Measurements from ENCODE around the gene SMNDC1. TPM values are rescaled to one million over a fixed set of nuclear protein-coding genes. Genes with fewer than 3 reads are reported as not detected.

SMNDC1 gene
- 10 to 100 TPM in 2 of 6 experiments, 1 to 10 TPM in 4; 5.1 to 13.3 (median 9.1) TPM for total RNA-seq
- long read RNA-seq, partial matches to known transcripts: 0 of 2 reads
- long read RNA-seq, other reads (novel, unspliced or antisense): 2 of 2 reads

DNA sequence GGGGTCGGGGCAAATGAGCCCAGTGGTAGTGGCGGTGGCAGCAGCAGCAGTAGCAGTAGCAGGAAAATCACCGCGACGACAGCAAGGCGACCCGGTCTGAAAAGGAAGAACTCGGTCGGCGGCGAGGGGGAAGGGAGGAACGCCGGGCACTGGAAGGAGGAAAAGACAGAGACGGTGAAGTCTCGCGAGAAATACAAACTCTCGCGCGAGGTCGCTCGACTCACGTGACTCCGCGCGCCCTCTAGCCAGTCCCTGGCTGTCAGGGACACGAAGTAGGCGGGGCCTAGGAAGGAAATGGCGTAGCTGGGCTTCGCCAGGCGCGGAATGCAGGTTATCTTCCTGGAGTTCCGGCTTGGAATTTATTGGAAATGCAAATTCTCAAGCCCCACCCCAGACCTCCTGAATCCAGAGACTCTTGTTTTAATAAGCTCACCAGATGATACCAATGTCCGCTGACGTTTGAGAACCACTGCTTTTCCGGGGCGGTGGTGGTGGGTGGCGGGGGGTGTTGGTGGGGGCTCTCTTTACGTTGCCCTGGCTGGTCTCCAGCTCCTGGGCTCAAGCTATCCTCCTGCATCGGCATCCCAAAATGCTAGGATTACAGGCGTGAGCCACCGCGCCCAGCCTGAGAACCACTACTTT, at the start of gene SMNDC1:
TSS of gene SMNDC1 (minus strand) at position 141 of the 642 bp plus-strand sequence. CDS start 1,333 bp downstream, outside the sequence.
- TF ChIP-seq, protein P1, sequence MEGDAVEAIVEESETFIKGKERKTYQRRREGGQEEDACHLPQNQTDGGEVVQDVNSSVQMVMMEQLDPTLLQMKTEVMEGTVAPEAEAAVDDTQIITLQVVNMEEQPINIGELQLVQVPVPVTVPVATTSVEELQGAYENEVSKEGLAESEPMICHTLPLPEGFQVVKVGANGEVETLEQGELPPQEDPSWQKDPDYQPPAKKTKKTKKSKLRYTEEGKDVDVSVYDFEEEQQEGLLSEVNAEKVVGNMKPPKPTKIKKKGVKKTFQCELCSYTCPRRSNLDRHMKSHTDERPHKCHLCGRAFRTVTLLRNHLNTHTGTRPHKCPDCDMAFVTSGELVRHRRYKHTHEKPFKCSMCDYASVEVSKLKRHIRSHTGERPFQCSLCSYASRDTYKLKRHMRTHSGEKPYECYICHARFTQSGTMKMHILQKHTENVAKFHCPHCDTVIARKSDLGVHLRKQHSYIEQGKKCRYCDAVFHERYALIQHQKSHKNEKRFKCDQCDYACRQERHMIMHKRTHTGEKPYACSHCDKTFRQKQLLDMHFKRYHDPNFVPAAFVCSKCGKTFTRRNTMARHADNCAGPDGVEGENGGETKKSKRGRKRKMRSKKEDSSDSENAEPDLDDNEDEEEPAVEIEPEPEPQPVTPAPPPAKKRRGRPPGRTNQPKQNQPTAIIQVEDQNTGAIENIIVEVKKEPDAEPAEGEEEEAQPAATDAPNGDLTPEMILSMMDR (IDR thresholded peaks at IDR 0.05): no peak
- peak; percentile 81 for TF ChIP-seq POLR2A (IDR thresholded peaks at IDR 0.05)
- Histone ChIP-seq H3K27me3 (no peaks in the 10 kb centered on the region), H3K36me3 (peaks cover 0 to 16% (median 4%) of the 10 kb centered on the region in 4 donors), H3K4me3 (peak within 1 kb of the TSS; percentile 76 to 80 (median 79)), H3K27ac (peak within 1 kb of the TSS; percentile 86 to 90 (median 86)), H3K9me3 (no peaks in the 10 kb centered on the region), H3K4me1 (peaks cover 0 to 46% (median 20%) of the 10 kb centered on the region in 4 donors)
- ATAC-seq (peak; percentile 90 to 97 (median 95)), DNase-seq (peak; percentile 98 to 99 (median 99))
- WGBS (ENCODE audit: insufficient coverage, low coverage, low lambda C conversion rate, missing lambda C conversion rate): under 1% methylated on average over 35 of the region's 42 CpGs
- intact Hi-C loops (cut with DNase I): no loop called here

DNA sequence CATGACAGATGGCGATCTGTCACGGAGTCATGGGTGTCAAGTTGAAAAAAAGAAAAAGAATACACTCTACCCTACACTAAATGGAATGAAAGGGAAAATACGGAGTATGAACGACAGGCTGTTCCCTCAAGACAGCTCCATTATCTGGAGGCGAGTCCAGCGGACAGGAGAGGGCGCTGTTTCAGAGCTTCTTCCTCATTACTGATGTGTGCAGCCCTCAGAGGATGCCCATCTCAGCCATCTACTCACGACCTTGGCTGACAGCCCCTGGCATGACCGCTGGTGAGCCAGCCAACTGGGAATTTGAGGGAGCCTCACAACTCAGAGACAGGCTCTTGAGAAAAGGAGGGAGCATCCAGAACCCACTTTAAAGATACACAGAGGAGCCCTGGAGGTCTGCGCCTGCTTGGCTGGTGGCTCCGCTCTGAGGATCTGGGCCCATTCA, 49.6 kb upstream of the SMNDC1 start:
- no peaks in the 10 kb centered on the region for H3K27me3 ChIP-seq
- 16% methylated on average over 5 of the region's 11 CpGs for WGBS (ENCODE audit: insufficient coverage, low coverage, low lambda C conversion rate, missing lambda C conversion rate)
- H3K4me3 ChIP-seq: no peak overlapping the region
- H3K27ac ChIP-seq: no peak overlapping the region
- no peaks in the 10 kb centered on the region for H3K9me3 ChIP-seq
- DNase-seq (peak; percentile 77 to 84 (median 79)), ATAC-seq (peak; percentile 81 to 90 (median 84))
- intact Hi-C loops (cut with DNase I): loop anchor here in 1 of 2 donors (10.0 kb wide), 1 partner anchor 190 kb away; no protein-coding TSS in a partner anchor
- H3K36me3 ChIP-seq: no peaks in the 10 kb centered on the region
- TF ChIP-seq POLR2A (IDR thresholded peaks at IDR 0.05): no peak
- TF ChIP-seq, protein P1 (IDR thresholded peaks at IDR 0.05): peak; percentile 73 to 84 (median 78)
- H3K4me1 ChIP-seq: peaks cover 0 to 3% (median 0%) of the 10 kb centered on the region in 4 donors

DNA sequence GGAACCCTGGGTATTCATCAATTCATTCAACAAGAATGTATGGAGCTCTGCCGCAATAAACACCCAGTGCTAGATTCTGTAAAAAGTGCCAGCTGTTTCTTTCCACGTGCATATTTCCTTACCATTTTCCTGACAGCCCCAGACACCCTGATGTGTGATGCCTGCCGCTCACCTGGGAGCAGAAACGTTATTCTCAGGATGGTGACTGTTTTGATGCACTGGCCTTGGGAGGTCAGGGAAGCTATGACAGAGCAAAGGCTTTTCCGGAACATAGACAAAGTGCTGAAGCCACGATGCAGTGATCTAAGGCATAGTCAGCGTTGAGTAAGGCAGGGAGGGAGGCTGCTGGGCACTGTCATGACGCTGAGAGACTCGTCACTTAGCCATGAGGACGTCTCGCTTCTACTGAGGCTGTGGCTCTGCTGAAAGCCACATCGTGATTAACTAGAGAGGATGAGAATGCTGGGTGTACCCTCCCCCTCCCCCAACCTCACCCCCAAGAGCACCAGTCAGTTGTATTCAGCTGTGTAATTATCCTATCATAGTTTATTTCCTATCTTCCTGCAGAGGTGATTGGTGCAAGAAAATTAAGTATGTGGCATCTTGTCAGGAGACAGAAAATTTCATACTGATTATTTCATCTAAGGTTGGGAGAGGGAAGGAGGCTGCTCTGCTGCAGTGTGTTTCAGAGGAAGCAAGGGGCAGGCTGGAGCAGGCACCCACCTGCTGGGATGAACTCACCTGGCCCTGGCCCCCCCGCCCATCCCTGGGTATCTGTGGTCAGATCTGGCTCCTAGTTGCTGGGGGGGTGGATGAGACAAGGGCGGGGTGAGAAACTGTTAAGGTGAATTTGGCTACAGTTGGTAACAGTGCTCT, 48.8 kb upstream of the SMNDC1 start:
- intact Hi-C loops (cut with DNase I): loop anchor here in 1 of 2 donors (10.0 kb wide), 1 partner anchor 191 kb away; no protein-coding TSS in a partner anchor
- ATAC-seq: peak; percentile 34 to 55 (median 46)
- no peak for TF ChIP-seq POLR2A (IDR thresholded peaks at IDR 0.05)
- TF ChIP-seq, protein P1 (IDR thresholded peaks at IDR 0.05): no peak
- Histone ChIP-seq H3K36me3 (no peaks in the 10 kb centered on the region), H3K27ac (no peak overlapping the region), H3K27me3 (no peaks in the 10 kb centered on the region), H3K4me1 (peaks cover 0 to 3% (median 0%) of the 10 kb centered on the region in 4 donors), H3K9me3 (no peaks in the 10 kb centered on the region), H3K4me3 (no peak overlapping the region)
- no peak for DNase-seq
- WGBS (ENCODE audit: insufficient coverage, low coverage, low lambda C conversion rate, missing lambda C conversion rate): 31% methylated on average over 9 of the region's 14 CpGs

DNA sequence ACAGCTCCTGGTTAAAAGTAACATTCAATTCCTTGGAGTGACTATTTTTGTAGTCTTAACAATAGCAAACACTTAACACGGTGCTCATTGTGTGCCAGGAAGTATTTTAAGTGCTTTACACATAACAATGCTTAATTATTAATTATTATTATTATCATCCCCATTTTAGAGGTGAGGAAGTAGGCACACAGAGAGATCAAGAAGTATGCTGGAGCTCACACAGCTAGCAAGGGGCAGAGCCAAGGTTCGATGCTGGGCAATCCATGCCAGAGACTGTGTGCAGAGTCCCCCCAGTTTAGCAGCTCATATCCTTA, 48.2 kb upstream of the SMNDC1 start:
- TF ChIP-seq POLR2A (IDR thresholded peaks at IDR 0.05): no peak
- TF ChIP-seq, protein P1 (IDR thresholded peaks at IDR 0.05): no peak
- H3K4me1 ChIP-seq: peaks cover 0 to 3% (median 0%) of the 10 kb centered on the region in 4 donors
- 35% methylated on average over 2 of the region's 2 CpGs for WGBS (ENCODE audit: insufficient coverage, low coverage, low lambda C conversion rate, missing lambda C conversion rate)
- no peaks in the 10 kb centered on the region for H3K9me3 ChIP-seq
- H3K36me3 ChIP-seq: no peaks in the 10 kb centered on the region
- intact Hi-C loops (cut with DNase I): loop anchor here in 1 of 2 donors (10.0 kb wide), 1 partner anchor 192 kb away; no protein-coding TSS in a partner anchor
- H3K4me3 ChIP-seq: no peak overlapping the region
- no peak overlapping the region for H3K27ac ChIP-seq
- ATAC-seq (no peak), DNase-seq (no peak)
- H3K27me3 ChIP-seq: no peaks in the 10 kb centered on the region

All from right lobe of liver (tissue), 6 donors.